ENCODE data around the gene SEC24D. TPM values are rescaled to one million over a fixed set of nuclear protein-coding genes. Genes with fewer than 3 reads are reported as not detected.

The SEC24D gene
- total and polyA plus RNA-seq, 9 of the 15 experiments (the other 6 are each of a cell fraction or from before 2014, with no cell fraction given), result 7.1 to 22.5 (median 11.3) TPM

- no peak for FAIRE-seq
- Histone ChIP-seq H3K36me3 (ENCODE audit: control insufficient read depth, insufficient read depth, low read length) (peaks cover 15% of the 10 kb centered on the region), H3K9me3 (replicated peaks; ENCODE audit: control insufficient read depth, insufficient read depth, low read depth, low read length) (no peaks in the 10 kb centered on the region), H3K9ac (ENCODE audit: insufficient read depth in 1 of 2, low read depth in 2 of 2, low read length in 2 of 2) (no peak overlapping the region), H3K4me3 (no peak overlapping the region), H3K4me1 (replicated peaks in 1 of 2; ENCODE audit: control insufficient read depth in 2 of 2, insufficient read depth in 2 of 2, low read length in 2 of 2) (no peaks in the 10 kb centered on the region), H3K4me2 (ENCODE audit: insufficient read depth, low read length) (no peak overlapping the region), H3K9me1 (ENCODE audit: control insufficient read depth, insufficient read depth, low read length) (no peaks in the 10 kb centered on the region), H4K20me1 (replicated peaks; ENCODE audit: control insufficient read depth, insufficient read depth, low read length) (no peaks in the 10 kb centered on the region), H3K27ac (ENCODE audit: extremely low read depth, low read depth, low read length) (no peak overlapping the region), H3K27me3 (ENCODE audit: control insufficient read depth in 2 of 2, insufficient read depth in 2 of 2, low read length in 2 of 2) (no peaks in the 10 kb centered on the region), H2AFZ (ENCODE audit: low read depth, low read length) (no peak overlapping the region), H3K79me2 (ENCODE audit: control insufficient read depth, insufficient read depth, low read length) (no peaks in the 10 kb centered on the region)
- no TSS peak for BruUV-seq (replicated peaks)
- intact Hi-C loops (cut with micrococcal nuclease), result no loop called here
- ChIA-PET POLR2A (no interaction called here), CTCF (ENCODE audit: low intra/inter-chr PET ratio) (no interaction called here)
- WGBS (ENCODE audit: insufficient coverage, low coverage, missing lambda C conversion rate), result 56% methylated on average over 2 of the region's 2 CpGs
- in situ Hi-C loops (cut with MboI), result no loop called here
- no peak for ATAC-seq
- DNase-seq (ENCODE audit: extremely low read depth in 1 of 4, low spot score in 3 of 4), result no peak
- TF ChIP-seq KDM5B (IDR thresholded peaks at IDR 0.05; ENCODE audit: insufficient replicate concordance, low read depth, low read length) (no peak), HINFP (tag; conservative IDR thresholded peaks at IDR 0.05; ENCODE audit: low read depth) (no peak), KLF10 (CRISPR knock-in tag; IDR thresholded peaks at IDR 0.05) (no peak), CEBPG (CRISPR knock-in tag; IDR thresholded peaks at IDR 0.05) (no peak), CEBPG (tag; conservative IDR thresholded peaks at IDR 0.05 in 1 of 2, IDR thresholded peaks at IDR 0.05 in 1 of 2) (peak in 1 of 2 experiments; percentile 43; a peak in 2 of 4 replicates), NRF1 (conservative IDR thresholded peaks at IDR 0.05 in 1 of 2, IDR thresholded peaks at IDR 0.05 in 1 of 2) (no peak), ZBTB8A (IDR thresholded peaks at IDR 0.05; ENCODE audit: partially characterized antibody) (no peak)
Measured at GRCh38 chr4:118757761-118758251, 78.1 kb downstream of the SEC24D start.
